Duodenal mucosa (tissue), 2 donors: Measurements from ENCODE around the gene RADIL.
A peak's percentile ranks its signal among the peaks of the same experiment; 100 is the strongest.

Experiments
- H3K27ac ChIP-seq: one replicate; pipeline ENCODE4 v1.7.0; 2013; ENCODE audit warnings: low read depth, low read length
- H3K27me3 ChIP-seq, 2 donors: one replicate each; pipeline ENCODE4 v1.7.0; 2013; ENCODE audit warnings: low read length in 2 of 2, control low read depth in 1 of 2; ENCODE audit not compliant: insufficient read depth in 2 of 2, control insufficient read depth in 1 of 2
- H3K36me3 ChIP-seq, 2 donors: one replicate each; pipeline ENCODE4 v1.7.0; 2013; ENCODE audit warnings: low read length in 2 of 2, control low read depth in 1 of 2; ENCODE audit not compliant: insufficient read depth in 2 of 2, control insufficient read depth in 1 of 2
- H3K4me1 ChIP-seq, 2 donors: one replicate each; pipeline ENCODE4 v1.7.0; 2013; ENCODE audit warnings: low read length in 2 of 2, control low read depth in 1 of 2; ENCODE audit not compliant: insufficient read depth in 2 of 2, control insufficient read depth in 1 of 2
- H3K4me3 ChIP-seq, 2 donors: one replicate each; pipeline ENCODE4 v1.7.0; 2013; ENCODE audit warnings: low read length in 2 of 2, low read depth in 1 of 2
- H3K9ac ChIP-seq, 2 donors: one replicate each; pipeline ENCODE4 v1.7.0; 2013; ENCODE audit warnings: low read length in 2 of 2, low read depth in 1 of 2
- H3K9me3 ChIP-seq, 2 donors: one replicate each; pipeline ENCODE4 v1.7.0; 2013; ENCODE audit warnings: low read length in 2 of 2, control low read depth in 1 of 2; ENCODE audit not compliant: control insufficient read depth in 1 of 2

RADIL gene

GRCh38 chr7:4786015-4786414 is 97.5 kb downstream of the RADIL start:
- H3K4me1 ChIP-seq, result no peaks in the 10 kb centered on the region
- H3K27ac ChIP-seq, result no peak overlapping the region
- H3K27me3 ChIP-seq, result no peaks in the 10 kb centered on the region
- H3K36me3 ChIP-seq, result peaks cover 24 to 84% of the 10 kb centered on the region in 2 donors
- no peak overlapping the region for H3K9ac ChIP-seq
- H3K9me3 ChIP-seq, result no peaks in the 10 kb centered on the region
- H3K4me3 ChIP-seq, result no peak overlapping the region

- Histone ChIP-seq H3K36me3 (peaks cover 28 to 83% of the 10 kb centered on the region in 2 donors), H3K4me3 (no peak overlapping the region), H3K27ac (no peak overlapping the region), H3K9me3 (no peaks in the 10 kb centered on the region), H3K27me3 (no peaks in the 10 kb centered on the region), H3K9ac (no peak overlapping the region), H3K4me1 (no peaks in the 10 kb centered on the region)
Observed at GRCh38 chr7:4785371-4785770, 98.1 kb downstream of the RADIL start.

- Histone ChIP-seq H3K9me3 (no peaks in the 10 kb centered on the region), H3K36me3 (peaks cover 28 to 79% of the 10 kb centered on the region in 2 donors), H3K9ac (no peak overlapping the region), H3K4me3 (no peak overlapping the region), H3K27me3 (no peaks in the 10 kb centered on the region), H3K27ac (no peak overlapping the region), H3K4me1 (no peaks in the 10 kb centered on the region)
Observed at GRCh38 chr7:4784799-4785198, 98.7 kb downstream of the RADIL start.

- Histone ChIP-seq H3K4me1 (no peaks in the 10 kb centered on the region), H3K27ac (no peak overlapping the region), H3K9me3 (no peaks in the 10 kb centered on the region), H3K4me3 (no peak overlapping the region), H3K36me3 (peaks cover 28 to 78% of the 10 kb centered on the region in 2 donors), H3K27me3 (no peaks in the 10 kb centered on the region), H3K9ac (no peak overlapping the region)
Observed at GRCh38 chr7:4783762-4784351, 99.7 kb downstream of the RADIL start.

- peaks cover 28 to 73% of the 10 kb centered on the region in 2 donors for H3K36me3 ChIP-seq
- no peak overlapping the region for H3K4me3 ChIP-seq
- H3K27me3 ChIP-seq, result no peaks in the 10 kb centered on the region
- no peak overlapping the region for H3K9ac ChIP-seq
- no peaks in the 10 kb centered on the region for H3K4me1 ChIP-seq
- H3K9me3 ChIP-seq, result no peaks in the 10 kb centered on the region
- H3K27ac ChIP-seq, result no peak overlapping the region
Observed at GRCh38 chr7:4783292-4783652, 100.2 kb downstream of the RADIL start.

GRCh38 chr7:4782333-4783291 is 100.9 kb downstream of the RADIL start:
- H3K27ac ChIP-seq, result no peak overlapping the region
- no peak overlapping the region for H3K4me3 ChIP-seq
- peaks cover 28 to 66% of the 10 kb centered on the region in 2 donors for H3K36me3 ChIP-seq
- H3K27me3 ChIP-seq, result no peaks in the 10 kb centered on the region
- H3K9me3 ChIP-seq, result no peaks in the 10 kb centered on the region
- no peaks in the 10 kb centered on the region for H3K4me1 ChIP-seq
- H3K9ac ChIP-seq, result no peak overlapping the region

GRCh38 chr7:4781366-4782069 is 102.0 kb downstream of the RADIL start:
- Histone ChIP-seq H3K4me3 (no peak overlapping the region), H3K4me1 (peaks cover 5% of the 10 kb centered on the region in 2 donors), H3K27ac (no peak overlapping the region), H3K9ac (no peak overlapping the region), H3K36me3 (peaks cover 27 to 57% of the 10 kb centered on the region in 2 donors), H3K9me3 (no peaks in the 10 kb centered on the region), H3K27me3 (no peaks in the 10 kb centered on the region)

- H3K27ac ChIP-seq, result no peak overlapping the region
- H3K36me3 ChIP-seq, result peaks cover 20 to 34% of the 10 kb centered on the region in 2 donors
- H3K4me3 ChIP-seq, result no peak overlapping the region
- H3K9ac ChIP-seq, result no peak overlapping the region
- peaks cover 13 to 18% of the 10 kb centered on the region in 2 donors for H3K4me1 ChIP-seq
- H3K27me3 ChIP-seq, result no peaks in the 10 kb centered on the region
- no peaks in the 10 kb centered on the region for H3K9me3 ChIP-seq
Observed at GRCh38 chr7:4779118-4779517, 104.4 kb downstream of the RADIL start.

GRCh38 chr7:4775848-4776623 is 107.5 kb downstream of the RADIL start:
- Histone ChIP-seq H3K36me3 (peaks cover 4% of the 10 kb centered on the region in 2 donors), H3K27ac (peak overlapping the region; percentile 93), H3K4me3 (peak overlapping the region; percentile 94 to 99), H3K4me1 (peaks cover 14 to 20% of the 10 kb centered on the region in 2 donors), H3K27me3 (no peaks in the 10 kb centered on the region), H3K9me3 (no peaks in the 10 kb centered on the region), H3K9ac (peak overlapping the region; percentile 78 to 95)
